Measurements from ENCODE around the gene HERPUD2.

- no peak for TF ChIP-seq CTCF (conservative IDR thresholded peaks at IDR 0.05; ENCODE audit: low read depth, low read length)
- no peak for TF ChIP-seq EZH2phosphoT487 (IDR thresholded peaks at IDR 0.05; ENCODE audit: borderline replicate concordance, low read length)
- TF ChIP-seq EZH2 (IDR thresholded peaks at IDR 0.05; ENCODE audit: low read length, unreplicated experiment), result no peak
These were observed 1.1 kb upstream of the HERPUD2 start for GRCh38 chr7:35695987-35696386.

Measured in PC-3 (cell line).